Fibroblast of lung (primary cell): Measurements from ENCODE around the gene AFAP1L2.

Source experiments
- CTCF ChIP-seq, 2 donors: IDR thresholded peaks in 1 of 2; conservative IDR thresholded peaks in 1 of 2; 1 replicate in 1 of 2; 2 replicates in 1 of 2; pipeline ENCODE4 v1.5.1; 2011 to 2012; ENCODE audit warnings: low read length in 2 of 2, control low read depth in 1 of 2, inconsistent platforms in 1 of 2, low read depth in 1 of 2, mild to moderate bottlenecking in 1 of 2
- EZH2 ChIP-seq: IDR thresholded peaks from 2 replicates; pipeline ENCODE4 v1.5.1; 2012; ENCODE audit warnings: low read length, control low read depth, mild to moderate bottlenecking; ENCODE audit errors: missing control alignments

GRCh38 chr10:114395366-114396022 is 8.8 kb downstream of the AFAP1L2 start:
- TF ChIP-seq CTCF (conservative IDR thresholded peaks at IDR 0.05 in 1 of 2, IDR thresholded peaks at IDR 0.05 in 1 of 2; ENCODE audit: low read depth in 1 of 2, low read length in 2 of 2) (no peak), EZH2 (no peak)
